ENCODE measurements around the gene MAGOH. TPM values are rescaled to one million over a fixed set of nuclear protein-coding genes. Genes with fewer than 3 reads are reported as not detected.

The MAGOH gene
- total and polyA plus RNA-seq, 8 donors = 2.9 to 105 (median 52.3) TPM

DNA sequence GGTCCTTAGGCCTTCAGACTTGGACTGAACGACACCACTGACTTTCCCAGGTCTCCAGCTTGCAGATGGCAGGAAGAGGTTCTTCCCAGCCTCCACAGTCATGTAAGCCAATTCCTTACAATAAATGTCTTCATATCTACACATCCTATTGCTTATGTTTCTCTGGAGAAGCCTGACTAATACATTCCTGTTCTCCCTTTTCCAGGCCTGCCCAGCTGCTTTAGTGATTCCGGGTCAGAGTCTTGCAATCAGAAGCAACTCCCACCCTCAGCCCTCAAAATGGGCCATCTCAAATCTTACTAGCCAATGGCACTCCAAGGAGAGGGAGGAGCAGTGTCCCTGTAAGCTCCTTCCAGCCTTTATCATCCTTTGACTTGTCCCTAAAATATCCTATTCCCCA, 58.1 kb downstream of the MAGOH start:
- WGBS, 5 donors = 87 to 96% (median 90%) methylated on average over 2 of the region's 2 CpGs
- DNase-seq = no peak
- Histone ChIP-seq H3K4me1 (peaks cover 33 to 62% (median 48%) of the 10 kb centered on the region in 4 donors), H3K9me3 (no peaks in the 10 kb centered on the region), H3K27ac (no peak overlapping the region), H3K27me3 (no peaks in the 10 kb centered on the region), H3K36me3 (no peaks in the 10 kb centered on the region), H3K4me3 (no peak overlapping the region)
- TF ChIP-seq, protein P1, sequence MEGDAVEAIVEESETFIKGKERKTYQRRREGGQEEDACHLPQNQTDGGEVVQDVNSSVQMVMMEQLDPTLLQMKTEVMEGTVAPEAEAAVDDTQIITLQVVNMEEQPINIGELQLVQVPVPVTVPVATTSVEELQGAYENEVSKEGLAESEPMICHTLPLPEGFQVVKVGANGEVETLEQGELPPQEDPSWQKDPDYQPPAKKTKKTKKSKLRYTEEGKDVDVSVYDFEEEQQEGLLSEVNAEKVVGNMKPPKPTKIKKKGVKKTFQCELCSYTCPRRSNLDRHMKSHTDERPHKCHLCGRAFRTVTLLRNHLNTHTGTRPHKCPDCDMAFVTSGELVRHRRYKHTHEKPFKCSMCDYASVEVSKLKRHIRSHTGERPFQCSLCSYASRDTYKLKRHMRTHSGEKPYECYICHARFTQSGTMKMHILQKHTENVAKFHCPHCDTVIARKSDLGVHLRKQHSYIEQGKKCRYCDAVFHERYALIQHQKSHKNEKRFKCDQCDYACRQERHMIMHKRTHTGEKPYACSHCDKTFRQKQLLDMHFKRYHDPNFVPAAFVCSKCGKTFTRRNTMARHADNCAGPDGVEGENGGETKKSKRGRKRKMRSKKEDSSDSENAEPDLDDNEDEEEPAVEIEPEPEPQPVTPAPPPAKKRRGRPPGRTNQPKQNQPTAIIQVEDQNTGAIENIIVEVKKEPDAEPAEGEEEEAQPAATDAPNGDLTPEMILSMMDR (IDR thresholded peaks at IDR 0.05) = no peak
- TF ChIP-seq POLR2AphosphoS5 (IDR thresholded peaks at IDR 0.05) (no peak), EP300 (IDR thresholded peaks at IDR 0.05) (no peak), POLR2A (IDR thresholded peaks at IDR 0.05) (no peak)
- intact Hi-C loops (cut with DNase I; ENCODE audit: low total_unique reads) = loop anchor here (10.0 kb wide), 1 partner anchor 265 kb away; no protein-coding TSS in a partner anchor

Other genes with a start within 250 kb of the MAGOH start
- gene PODN, start 176.3 kb downstream of the MAGOH start, total RNA-seq = 100 to 1,000 TPM in 3 of 5 donors, 10 to 100 TPM in 2; 19.8 to 356 (median 128) TPM
- gene PODN, start 176.3 kb downstream of the MAGOH start, polyA plus RNA-seq = 10 to 100 TPM in 1 of 3 donors, 1 to 10 TPM in 2; 8.3 to 18.4 (median 9.6) TPM
- under 1 TPM in 2 of 5 donors, not detected in 3; 0.29 to 0.45 TPM for gene SLC1A7, start 95.9 kb downstream of the MAGOH start, total RNA-seq
- gene SLC1A7, start 95.9 kb downstream of the MAGOH start, polyA plus RNA-seq = under 1 TPM in 1 of 3 donors, not detected in 2; 0.08 TPM
- 100 to 1,000 TPM in 1 of 5 donors, 10 to 100 TPM in 3, 1 to 10 TPM in 1; 2.3 to 221 (median 24.2) TPM for gene CPT2, start 41.7 kb downstream of the MAGOH start, total RNA-seq
- gene CPT2, start 41.7 kb downstream of the MAGOH start, polyA plus RNA-seq = 10 to 100 TPM; 12.3 to 30.5 (median 14.6) TPM
- 10 to 100 TPM; 31.6 to 52.7 (median 38.0) TPM for gene CZIB, start 17.9 kb downstream of the MAGOH start, total RNA-seq
- 10 to 100 TPM; 60.8 to 78.8 (median 74.9) TPM for gene CZIB, start 17.9 kb downstream of the MAGOH start, polyA plus RNA-seq
- 10 to 100 TPM in 1 of 5 donors, 1 to 10 TPM in 3, under 1 TPM in 1; 0.58 to 26.8 (median 3.5) TPM for gene LRP8, start 89.6 kb upstream of the MAGOH start, total RNA-seq
- 1 to 10 TPM in 2 of 3 donors, under 1 TPM in 1; 0.81 to 2.9 (median 1.1) TPM for gene LRP8, start 89.6 kb upstream of the MAGOH start, polyA plus RNA-seq
- not detected for gene DMRTB1, start 220.9 kb upstream of the MAGOH start, total RNA-seq
- gene DMRTB1, start 220.9 kb upstream of the MAGOH start, polyA plus RNA-seq = not detected

All from stomach (tissue), 9 donors.